ENCODE measurements around the gene RIC1.

DNA sequence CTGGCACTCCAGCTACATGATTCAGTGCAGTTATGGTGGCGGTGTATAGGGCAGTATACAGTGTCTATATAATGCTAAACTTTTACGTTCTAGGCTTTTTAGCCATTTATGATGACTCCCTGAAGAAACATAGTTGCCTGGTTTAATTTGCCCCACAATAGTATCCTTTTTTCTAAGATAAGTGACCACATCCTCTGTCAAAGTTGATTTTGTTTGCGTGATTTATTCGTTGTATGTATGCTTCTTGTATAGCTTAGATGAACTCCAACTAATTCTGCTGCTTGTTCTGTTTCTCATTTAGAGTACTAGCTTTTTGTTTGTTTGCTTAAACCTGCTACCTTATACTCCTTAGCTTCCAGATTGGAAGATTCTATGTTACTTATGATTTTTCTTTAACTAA is 120.4 kb downstream of the RIC1 start:
- TF ChIP-seq RCOR1 (IDR thresholded peaks at IDR 0.05; ENCODE audit: borderline replicate concordance in 1 of 2, low read depth in 2 of 2, low read length in 2 of 2) (no peak), FOXM1 (IDR thresholded peaks at IDR 0.05; ENCODE audit: low read depth) (no peak), FOXM1 (CRISPR knock-in tag; IDR thresholded peaks at IDR 0.05; ENCODE audit: low read depth) (no peak), SP1 (CRISPR knock-in tag; IDR thresholded peaks at IDR 0.05) (no peak), HNRNPUL1 (IDR thresholded peaks at IDR 0.05; ENCODE audit: low read length) (no peak), TAF7 (tag; IDR thresholded peaks at IDR 0.05) (no peak), ARID2 (IDR thresholded peaks at IDR 0.05) (no peak)
